ENCODE measurements around the gene OR2AG2.

OR2AG2 gene

GRCh38 chr11:6738590-6738989 lies 33.2 kb downstream of the OR2AG2 start:
- no peak for DNase-seq (ENCODE audit: low spot score)

DNA sequence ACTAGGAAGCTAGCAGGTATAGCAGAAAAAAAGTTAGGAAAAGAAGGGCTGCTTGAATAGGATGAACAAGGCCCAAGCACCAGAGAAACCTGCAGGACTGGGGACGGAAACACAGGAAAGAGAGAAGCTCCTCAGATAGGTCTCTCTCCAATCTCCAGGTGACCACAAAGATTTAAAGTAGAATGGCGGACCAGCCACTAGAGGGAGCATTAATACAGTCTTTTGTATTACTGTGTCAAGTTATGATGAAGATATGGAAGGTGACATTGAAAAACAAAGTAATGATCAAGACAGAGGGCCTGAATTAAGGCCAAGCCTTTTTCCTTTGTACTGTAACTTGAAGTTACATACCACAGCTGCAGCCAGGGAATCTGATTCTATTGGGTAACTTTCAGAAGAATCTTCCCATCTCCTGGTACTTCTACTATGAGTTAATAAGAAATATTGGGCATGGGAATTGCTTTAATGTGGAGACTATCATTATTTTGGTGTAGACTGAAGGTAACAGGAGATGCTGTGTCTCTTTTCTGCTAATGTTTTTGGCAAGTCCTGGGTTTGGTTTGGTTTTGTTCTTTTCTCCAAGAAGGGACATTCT lies 33.8 kb downstream of the OR2AG2 start:
- DNase-seq (ENCODE audit: low spot score) = peak; percentile 86

- DNase-seq (ENCODE audit: low spot score) = no peak
Measured at GRCh38 chr11:6736495-6737121, 35.2 kb downstream of the OR2AG2 start.

- no peak for DNase-seq (ENCODE audit: low spot score)
Measured at GRCh38 chr11:6735306-6735705, 36.5 kb downstream of the OR2AG2 start.

- DNase-seq (ENCODE audit: low spot score) = no peak
Measured at GRCh38 chr11:6734616-6735015, 37.2 kb downstream of the OR2AG2 start.

- no peak for DNase-seq (ENCODE audit: low spot score)
Measured at GRCh38 chr11:6733326-6734275, 38.2 kb downstream of the OR2AG2 start.

- DNase-seq (ENCODE audit: low spot score) = no peak
Measured at GRCh38 chr11:6727971-6728760, 43.6 kb downstream of the OR2AG2 start.

DNA sequence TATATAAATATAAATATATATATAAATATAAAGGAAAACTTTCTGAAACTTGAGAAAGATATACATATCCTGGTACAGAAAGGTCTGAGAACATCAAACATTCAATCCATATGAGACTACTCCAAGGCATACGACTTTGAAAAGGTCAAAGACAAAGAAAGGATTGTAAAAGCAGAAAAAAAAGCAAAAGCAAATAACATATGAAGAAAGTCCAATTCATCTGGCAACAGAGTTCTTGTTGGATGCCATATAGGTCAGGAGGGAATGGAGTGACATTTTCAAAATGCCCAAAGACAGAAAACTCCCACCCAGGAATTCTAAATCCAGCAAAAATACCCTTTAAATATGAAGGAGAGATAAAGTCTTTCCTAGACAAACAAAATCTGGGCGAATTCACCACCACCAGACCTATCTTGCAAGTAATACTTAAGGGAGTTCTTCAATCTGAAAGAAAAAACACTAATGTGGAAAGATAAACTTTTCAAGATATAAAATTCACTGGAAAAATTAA lies 46.3 kb downstream of the OR2AG2 start:
- DNase-seq (ENCODE audit: low spot score) = no peak

DNA sequence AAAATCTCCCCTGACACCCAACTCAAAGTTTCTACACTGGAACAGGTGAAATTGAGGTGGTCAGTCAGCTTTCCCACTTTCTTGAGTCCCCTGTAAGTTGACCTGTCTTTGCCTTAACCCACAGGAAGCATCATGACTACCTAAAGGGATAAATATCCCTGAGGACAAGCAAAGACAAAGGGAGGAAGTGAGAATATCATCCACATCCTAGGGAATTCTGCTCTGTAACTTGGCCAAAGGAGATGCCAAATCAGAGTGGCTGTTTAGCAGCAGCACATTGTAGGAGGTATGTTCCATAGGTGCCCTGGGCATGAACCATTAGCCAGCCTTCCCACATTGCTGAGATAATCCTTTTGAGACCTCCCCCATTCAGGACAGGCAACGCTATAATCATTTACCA lies 47.8 kb downstream of the OR2AG2 start:
- DNase-seq (ENCODE audit: low spot score) = no peak

DNA sequence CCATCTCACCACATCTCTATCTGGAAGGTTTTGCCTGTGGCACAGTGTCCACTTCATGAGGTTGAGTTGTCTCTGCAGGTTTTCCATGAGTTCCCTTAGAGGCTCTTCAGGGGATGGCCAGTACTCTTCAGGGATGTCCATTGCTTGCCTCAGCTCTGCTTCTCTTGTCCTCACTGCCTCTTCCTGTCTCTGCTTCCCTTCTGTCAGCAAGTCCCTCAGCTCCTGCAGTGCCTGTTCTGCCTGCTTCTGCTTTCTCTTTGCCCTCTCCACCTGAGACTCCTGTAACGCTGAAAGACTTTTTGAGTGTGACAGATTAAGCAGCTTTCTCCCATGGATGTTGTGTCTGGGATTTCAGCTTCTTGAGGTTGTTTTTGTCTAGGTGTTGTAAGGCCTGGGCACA lies 50.4 kb downstream of the OR2AG2 start:
- no peak for DNase-seq (ENCODE audit: low spot score)

- no peak for DNase-seq (ENCODE audit: low spot score)
Measured at GRCh38 chr11:6719576-6719975, 52.2 kb downstream of the OR2AG2 start.

DNA sequence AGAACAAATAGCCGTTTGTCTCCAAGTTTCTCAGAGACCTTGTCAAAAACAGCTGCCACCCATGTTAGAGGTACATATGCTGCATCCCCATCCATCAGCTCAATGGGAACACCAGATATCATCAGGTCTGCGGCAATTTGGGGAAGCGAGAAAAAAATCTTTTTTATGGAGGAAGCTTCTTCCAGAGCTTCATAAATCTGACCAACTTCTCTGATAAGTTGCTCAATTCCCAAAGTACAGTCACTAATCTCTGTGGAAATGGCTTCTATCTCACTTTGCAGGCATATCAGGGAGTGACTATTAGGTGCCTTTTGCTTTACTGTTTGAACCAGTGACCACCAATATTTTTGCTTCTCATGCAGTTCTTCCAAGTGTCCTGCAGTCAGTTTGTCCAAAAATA lies 54.4 kb downstream of the OR2AG2 start:
- no peak for DNase-seq (ENCODE audit: low spot score)

Data from NAMALWA (cell line).